A204.1 (cell line): ENCODE results near the gene TPSB2.
"Not testable (repeated sequence)": the region's sequence is repeated elsewhere in the genome, so short reads cannot be mapped to it uniquely, and the experiment has no call there.

ENCODE experiments used
- FAIRE-seq: peaks from 2 replicates; lab custom pipeline; 2012; peaks lifted over from hg19 to GRCh38; lab: Jason Lieb, UNC

Gene TPSB2

GRCh38 chr16:1199347-1200013 is 30.5 kb downstream of the TPSB2 start:
- no peak for FAIRE-seq

GRCh38 chr16:1198671-1199346 is 31.2 kb downstream of the TPSB2 start:
- not testable (repeated sequence) for FAIRE-seq

- no peak for FAIRE-seq
Measured at GRCh38 chr16:1198194-1198593, 31.8 kb downstream of the TPSB2 start.

- FAIRE-seq = no peak
Measured at GRCh38 chr16:1197237-1197866, 32.6 kb downstream of the TPSB2 start.

- no peak for FAIRE-seq
Measured at GRCh38 chr16:1196494-1196893, 33.5 kb downstream of the TPSB2 start.

- no peak for FAIRE-seq
Measured at GRCh38 chr16:1195393-1195666, 34.7 kb downstream of the TPSB2 start.

- FAIRE-seq = no peak
Measured at GRCh38 chr16:1194665-1195392, 35.2 kb downstream of the TPSB2 start.

- no peak for FAIRE-seq
Measured at GRCh38 chr16:1193825-1194581, 36.0 kb downstream of the TPSB2 start.

- FAIRE-seq = no peak
Measured at GRCh38 chr16:1193143-1193824, 36.7 kb downstream of the TPSB2 start.

GRCh38 chr16:1192384-1193073 is 37.5 kb downstream of the TPSB2 start:
- no peak for FAIRE-seq

GRCh38 chr16:1190789-1191188 is 39.2 kb downstream of the TPSB2 start:
- FAIRE-seq = not testable (repeated sequence)

- no peak for FAIRE-seq
Measured at GRCh38 chr16:1189455-1189854, 40.5 kb downstream of the TPSB2 start.

- FAIRE-seq = no peak
Measured at GRCh38 chr16:1188432-1189189, 41.4 kb downstream of the TPSB2 start.

- FAIRE-seq = not testable (repeated sequence)
Measured at GRCh38 chr16:1185460-1186207, 44.4 kb downstream of the TPSB2 start.

GRCh38 chr16:1184980-1185379 is 45.0 kb downstream of the TPSB2 start:
- FAIRE-seq = no peak

GRCh38 chr16:1184156-1184868 is 45.7 kb downstream of the TPSB2 start:
- no peak for FAIRE-seq

GRCh38 chr16:1182950-1183907 is 46.8 kb downstream of the TPSB2 start:
- FAIRE-seq = no peak

GRCh38 chr16:1182316-1182671 is 47.7 kb downstream of the TPSB2 start:
- FAIRE-seq = no peak
